GM18505 (cell line): ENCODE data around the gene UBE2O.
"Not testable (repeated sequence)": the region's sequence is repeated elsewhere in the genome, so short reads cannot be mapped to it uniquely, and the experiment has no call there.

Source experiments
- ATAC-seq: cut with Tn5 transposase; IDR thresholded peaks from one replicate; pipeline ENCODE4 v1.9.1; 2021; ENCODE audit not compliant: unreplicated experiment
- POLR2A ChIP-seq: IDR thresholded peaks from 4 replicates; pipeline ENCODE4 v1.6.1; 2011; ENCODE audit warnings: borderline replicate concordance; ENCODE audit not compliant: insufficient read depth, insufficient read length; ENCODE audit errors: extremely low read depth

Gene UBE2O

DNA sequence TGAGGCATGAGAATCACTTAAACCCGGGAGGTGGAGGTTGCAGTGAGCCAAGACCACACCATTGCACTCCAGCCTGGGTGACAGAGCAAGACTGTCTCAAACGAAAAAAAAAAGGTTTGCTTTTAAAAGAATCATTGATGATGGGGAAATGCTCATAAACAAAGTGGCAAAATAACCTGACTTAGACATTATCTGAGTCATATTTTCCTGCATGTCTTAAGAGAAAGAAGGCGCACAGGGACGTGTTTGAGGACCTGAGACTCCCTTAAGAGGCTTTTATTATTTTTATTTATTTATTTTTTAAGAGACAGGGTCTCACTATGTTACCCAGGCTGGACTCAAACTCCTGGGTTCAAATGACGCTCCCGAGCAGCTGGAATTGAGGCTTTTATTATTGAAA, 93.6 kb downstream of the UBE2O start:
- no peak for ATAC-seq
- no peak for TF ChIP-seq POLR2A

DNA sequence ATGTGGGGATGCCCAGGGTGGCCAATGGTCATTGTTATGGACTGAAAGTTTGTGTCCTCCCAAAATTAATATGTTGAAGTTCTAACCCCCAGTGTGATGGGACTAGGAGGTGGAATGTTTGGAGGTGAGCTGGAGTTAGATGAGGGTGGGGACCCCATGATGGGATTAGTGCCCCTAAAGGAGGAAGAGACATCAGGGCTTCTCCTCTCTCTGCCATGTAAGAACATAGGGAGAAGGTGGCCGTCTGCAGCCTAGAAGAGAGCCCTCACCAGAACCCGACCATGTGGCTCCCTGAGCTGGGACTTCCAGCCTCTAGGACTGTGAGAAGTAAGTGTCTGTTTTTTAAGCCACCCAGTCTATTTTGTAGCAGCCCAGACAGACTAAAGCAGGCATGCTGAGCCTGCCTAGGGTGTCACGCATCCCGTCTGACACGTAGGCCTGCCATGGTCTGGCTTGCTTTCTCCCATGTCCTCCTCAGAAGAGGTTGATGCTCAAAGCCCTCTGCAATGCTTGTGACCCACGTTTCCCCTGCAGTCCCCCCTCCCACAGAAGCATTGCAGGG, 95.3 kb downstream of the UBE2O start:
- ATAC-seq: no peak

GRCh38 chr17:76356803-76357456, 96.0 kb downstream of the UBE2O start:
- ATAC-seq: no peak
- no peak for TF ChIP-seq POLR2A

More for the DNA sequence above, 95.3 kb downstream of the UBE2O start:
- no peak for TF ChIP-seq POLR2A

- no peak for TF ChIP-seq POLR2A
- ATAC-seq: no peak
Measured at GRCh38 chr17:76354747-76355310, 98.1 kb downstream of the UBE2O start.

DNA sequence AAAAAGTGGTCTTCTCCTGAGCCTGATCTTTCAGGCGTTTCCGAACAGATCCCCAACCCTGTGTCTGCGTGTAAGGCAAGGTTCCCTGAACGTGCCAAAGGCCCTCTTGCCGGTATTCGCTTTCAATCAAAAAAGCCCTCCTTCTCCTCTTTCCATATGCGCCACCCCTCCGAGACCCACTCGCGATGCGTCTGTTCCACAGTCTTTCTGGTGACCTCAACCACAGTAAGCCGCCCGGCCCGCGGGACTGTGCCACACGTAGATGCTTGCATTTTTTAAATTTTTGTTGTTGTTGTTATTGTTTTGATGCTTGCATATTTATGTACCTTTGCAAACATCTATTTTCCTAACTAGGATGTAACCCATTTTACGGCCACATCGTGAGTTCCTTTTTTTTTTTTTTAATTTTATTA, 98.6 kb downstream of the UBE2O start:
- no peak for TF ChIP-seq POLR2A
- ATAC-seq: peak; percentile 3

DNA sequence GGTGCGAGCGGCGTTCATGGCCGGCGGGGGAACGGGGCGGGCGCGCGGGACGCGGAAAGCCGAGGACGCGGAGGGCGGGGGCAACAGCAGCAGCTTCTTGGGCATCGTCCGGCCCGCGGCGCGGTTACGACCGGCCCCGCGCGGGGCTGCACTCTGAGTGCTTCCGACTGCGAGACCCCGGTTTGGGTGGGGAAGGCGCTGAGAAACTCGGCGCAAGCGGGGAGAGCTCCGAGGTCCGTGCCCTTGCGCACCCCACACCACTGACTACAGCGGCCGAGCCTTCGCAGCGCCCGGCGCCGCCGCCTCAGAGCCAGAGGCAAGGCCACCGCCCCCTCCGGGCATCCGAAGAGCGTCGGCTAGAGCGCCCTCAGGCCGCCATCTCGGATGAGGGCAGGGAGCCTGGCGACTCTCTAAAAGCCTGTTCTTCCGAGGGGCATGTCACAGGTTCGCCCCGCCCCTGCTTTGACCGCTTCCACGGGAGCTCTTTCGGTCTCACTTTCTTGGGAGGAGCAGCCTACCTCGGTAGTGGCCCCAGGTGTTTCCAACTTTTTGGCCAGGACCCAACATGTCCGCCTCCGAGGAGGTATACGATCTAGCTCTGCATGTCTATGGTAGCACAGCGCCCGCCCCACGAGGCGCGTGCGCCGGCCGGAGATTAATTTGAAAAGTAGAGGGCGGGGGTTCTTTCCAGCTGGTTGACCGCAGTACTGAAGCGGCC, 99.2 kb downstream of the UBE2O start, which contains the start of gene PRPSAP1:
PRPSAP1 (minus strand) TSS at position 318 of the 718 bp plus-strand sequence; CDS start at position 105, 213 bp downstream.
- peak; percentile 94 for TF ChIP-seq POLR2A
- ATAC-seq: peak; percentile 88

DNA sequence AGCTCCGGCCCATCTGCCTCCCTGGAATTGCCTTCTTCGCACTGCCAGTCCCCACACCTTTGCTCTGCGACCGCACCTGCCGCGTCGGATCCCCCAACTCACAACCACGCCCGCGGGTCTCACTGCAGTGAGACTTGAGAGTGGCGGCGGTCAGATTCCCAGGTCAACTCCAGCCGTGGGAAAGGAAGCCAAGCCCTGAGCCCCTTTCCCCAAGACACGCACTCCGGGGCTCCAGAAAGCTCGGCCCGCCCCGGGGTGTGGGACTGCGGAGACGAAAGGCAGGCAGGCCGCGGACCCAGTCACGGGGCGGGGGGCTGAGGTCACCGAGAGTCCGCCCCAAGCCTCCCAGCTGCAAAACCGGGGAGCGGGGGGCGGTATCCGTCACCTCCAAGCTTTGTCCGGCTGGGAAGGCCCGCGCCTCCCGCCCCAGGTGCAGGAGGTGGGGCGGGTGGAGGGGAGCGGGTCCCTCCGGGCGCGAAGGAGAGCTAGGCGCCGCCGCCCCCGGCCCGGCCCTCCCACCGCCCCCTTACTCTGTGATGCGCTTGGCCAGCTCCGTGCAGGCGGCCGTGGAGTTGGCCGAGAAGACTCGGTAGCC, 99.9 kb downstream of the UBE2O start:
- peak; percentile 16 for ATAC-seq

DNA sequence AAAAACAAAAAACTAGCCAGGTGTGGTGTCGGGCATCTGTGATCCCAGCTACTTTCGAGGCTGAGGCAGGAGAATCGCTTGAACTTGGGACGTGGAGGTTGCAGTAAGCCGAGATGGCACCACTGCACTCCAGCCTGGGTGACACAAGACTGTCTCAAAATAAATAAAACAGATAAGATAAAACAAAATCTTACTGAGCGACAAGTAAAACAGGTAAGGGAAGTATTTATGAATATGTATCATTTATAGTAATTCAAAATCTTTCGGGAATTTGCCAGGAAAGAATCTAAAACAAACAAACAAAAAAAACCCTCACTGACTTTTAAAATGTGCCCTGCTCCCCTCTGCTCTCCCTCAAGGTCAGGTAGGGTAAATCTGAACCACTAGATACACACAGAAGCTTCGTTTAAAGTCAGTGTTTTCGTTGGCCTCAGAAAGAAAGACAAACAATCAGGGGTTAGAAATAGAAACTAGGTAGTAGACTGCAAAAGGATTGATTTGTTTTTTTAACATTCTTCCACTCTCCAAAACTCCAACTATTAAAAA, 101.4 kb downstream of the UBE2O start:
- ATAC-seq: no peak

More for the DNA sequence above, 99.9 kb downstream of the UBE2O start:
- TF ChIP-seq POLR2A: no peak

DNA sequence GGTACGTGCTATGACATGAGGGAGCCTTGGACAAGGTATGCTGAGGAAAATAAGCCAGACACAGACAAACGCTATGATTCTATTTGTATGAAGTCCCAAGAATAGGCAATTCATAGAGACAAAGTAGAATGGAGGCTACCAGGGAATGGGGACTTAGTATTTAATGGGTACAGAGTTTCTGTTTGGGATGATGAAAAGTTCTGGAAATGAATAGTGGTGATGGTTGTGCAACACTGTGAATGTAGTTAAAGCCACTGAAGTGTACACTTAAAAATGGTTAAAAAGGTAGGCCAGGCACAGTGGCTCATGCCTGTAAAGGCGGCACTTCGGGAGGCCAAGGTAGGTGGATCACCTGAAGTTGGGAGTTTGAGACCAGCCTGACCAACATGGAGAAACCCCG, 102.5 kb downstream of the UBE2O start:
- ATAC-seq: no peak
- no peak for TF ChIP-seq POLR2A

More for the DNA sequence above, 101.4 kb downstream of the UBE2O start:
- no peak for TF ChIP-seq POLR2A

DNA sequence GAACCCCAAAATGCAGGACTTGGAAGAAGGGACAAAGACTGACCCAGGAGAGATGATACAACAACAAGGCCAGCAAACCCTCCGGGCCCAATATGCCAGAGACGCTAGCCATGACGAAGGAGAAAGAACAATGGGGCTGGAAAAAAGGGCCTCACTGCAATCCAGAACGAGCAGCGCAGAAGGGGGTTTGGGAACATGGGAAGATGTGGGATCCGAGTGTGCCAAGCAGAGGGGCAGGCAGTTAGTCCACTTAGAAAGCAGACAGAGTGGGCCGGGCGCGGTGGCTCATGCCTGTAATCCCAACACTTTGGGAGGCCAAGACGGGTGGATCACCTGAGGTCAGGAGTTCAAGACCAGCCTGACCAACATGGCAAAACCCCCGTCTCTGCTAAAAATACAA, 106.0 kb downstream of the UBE2O start:
- ATAC-seq: not testable (repeated sequence)

DNA sequence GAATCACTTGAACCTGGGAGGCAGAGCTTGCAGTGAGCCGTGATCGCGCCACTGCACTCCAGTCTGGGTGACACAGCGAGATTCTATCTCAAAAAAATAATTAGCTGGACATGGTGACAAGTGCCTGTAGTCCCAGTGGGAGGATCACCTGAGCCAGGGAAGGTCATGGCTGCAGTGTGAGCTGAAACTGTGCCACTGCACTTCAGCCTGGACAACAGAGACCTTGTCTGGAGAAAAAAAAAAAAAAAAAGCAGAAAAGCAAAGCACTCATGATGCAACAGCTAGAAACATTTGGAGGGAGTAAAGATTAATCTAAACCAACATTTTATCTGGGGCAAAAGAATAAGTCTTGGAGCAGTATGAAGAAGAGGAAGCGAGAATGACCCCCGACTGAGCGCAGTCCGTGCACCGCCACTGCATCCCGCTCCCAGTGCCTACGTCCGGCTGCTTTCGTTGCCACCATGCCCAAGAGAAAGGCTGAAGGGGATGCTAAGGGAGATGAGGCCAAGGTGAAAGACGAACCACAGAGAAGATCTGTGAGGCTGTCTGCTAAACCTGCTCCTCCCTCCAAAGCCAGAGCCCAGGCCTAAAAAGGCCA, 107.5 kb downstream of the UBE2O start:
- ATAC-seq: no peak
- no peak for TF ChIP-seq POLR2A

GRCh38 chr17:76343106-76343505, 109.8 kb downstream of the UBE2O start:
- no peak for ATAC-seq
- no peak for TF ChIP-seq POLR2A

- TF ChIP-seq POLR2A: no peak
- no peak for ATAC-seq
Measured at GRCh38 chr17:76341301-76341700, 111.7 kb downstream of the UBE2O start.
